SJCRH30 (cell line): ENCODE results near the gene AMN. TPM values are rescaled to one million over a fixed set of nuclear protein-coding genes. Genes with fewer than 3 reads are reported as not detected.

Experiments
- DNase-seq, 2 experiments: peaks; one replicate each; pipeline ENCODE4 v3.0.0-alpha.2; 2015 to 2020
- H3K27ac ChIP-seq: fragments of 250-450 bp; sonication (Bioruptor Pico); 2 replicates; pipeline ENCODE4 v1.5.1; 2020; ENCODE audit warnings: mild to moderate bottlenecking, moderate library complexity
- H3K27me3 ChIP-seq: fragments of 250-450 bp; sonication (Bioruptor Pico); 2 replicates; pipeline ENCODE4 v1.5.1; 2020; ENCODE audit warnings: mild to moderate bottlenecking, moderate library complexity
- H3K36me3 ChIP-seq: fragments of 250-450 bp; sonication (Bioruptor Pico); 2 replicates; pipeline ENCODE4 v1.5.1; 2020; ENCODE audit warnings: mild to moderate bottlenecking, moderate library complexity
- H3K4me1 ChIP-seq: fragments of 250-450 bp; sonication (Bioruptor Pico); 2 replicates; pipeline ENCODE4 v1.5.1; 2020; ENCODE audit warnings: mild to moderate bottlenecking, moderate library complexity
- H3K4me3 ChIP-seq: fragments of 250-450 bp; sonication (Bioruptor Pico); 2 replicates; pipeline ENCODE4 v1.5.1; 2020; ENCODE audit warnings: mild to moderate bottlenecking, moderate library complexity
- H3K9me3 ChIP-seq: fragments of 250-450 bp; sonication (Bioruptor Pico); replicated peaks from 2 replicates; pipeline ENCODE4 v1.5.1; 2020; ENCODE audit warnings: mild to moderate bottlenecking, moderate library complexity
- total RNA-seq: library from RNA; depleted of rRNA; stranded (reverse); fragments of >200 nt; shearing (Covaris generic); gene quantifications from 2 replicates; pipeline ENCODE4 v1.2.3, GENCODE V29; 2014

AMN gene
- total RNA-seq, 1 experiment from 2014 or later, result not detected

- Histone ChIP-seq H3K9me3 (no peaks in the 10 kb centered on the region), H3K27ac (no peak overlapping the region), H3K4me3 (no peak overlapping the region), H3K27me3 (no peaks in the 10 kb centered on the region), H3K4me1 (no peaks in the 10 kb centered on the region), H3K36me3 (peaks cover 2% of the 10 kb centered on the region; the same call in 1 of the 2 replicates)
- no peak for DNase-seq
Measured at GRCh38 chr14:102937331-102938175, 15.1 kb downstream of the AMN start.

GRCh38 chr14:102938191-102938590 is 15.7 kb downstream of the AMN start:
- H3K27ac ChIP-seq, result no peak overlapping the region
- DNase-seq, result no peak
- no peaks in the 10 kb centered on the region for H3K4me1 ChIP-seq
- H3K36me3 ChIP-seq, result peaks cover 2% of the 10 kb centered on the region; the same call in 1 of the 2 replicates
- H3K9me3 ChIP-seq, result no peaks in the 10 kb centered on the region
- no peak overlapping the region for H3K4me3 ChIP-seq
- H3K27me3 ChIP-seq, result no peaks in the 10 kb centered on the region

GRCh38 chr14:102939329-102939728 is 16.9 kb downstream of the AMN start:
- H3K4me3 ChIP-seq, result no peak overlapping the region
- no peak overlapping the region for H3K27ac ChIP-seq
- no peaks in the 10 kb centered on the region for H3K4me1 ChIP-seq
- H3K9me3 ChIP-seq, result no peaks in the 10 kb centered on the region
- H3K27me3 ChIP-seq, result no peaks in the 10 kb centered on the region
- 0 out of 2 replicates have a peak, but pooled peaks cover 4% of the 10 kb centered on the region for H3K36me3 ChIP-seq
- no peak for DNase-seq

GRCh38 chr14:102939820-102940561 is 17.5 kb downstream of the AMN start:
- no peaks in the 10 kb centered on the region for H3K27me3 ChIP-seq
- DNase-seq, result no peak
- H3K4me3 ChIP-seq, result no peak overlapping the region
- H3K9me3 ChIP-seq, result no peaks in the 10 kb centered on the region
- H3K4me1 ChIP-seq, result no peaks in the 10 kb centered on the region
- H3K36me3 ChIP-seq, result 0 out of 2 replicates have a peak, but pooled peaks cover 4% of the 10 kb centered on the region
- no peak overlapping the region for H3K27ac ChIP-seq

GRCh38 chr14:102940729-102941362 is 18.4 kb downstream of the AMN start:
- H3K9me3 ChIP-seq, result no peaks in the 10 kb centered on the region
- no peak for DNase-seq
- no peak overlapping the region for H3K27ac ChIP-seq
- H3K27me3 ChIP-seq, result no peaks in the 10 kb centered on the region
- peaks cover 8% of the 10 kb centered on the region; the same call in 1 of the 2 replicates for H3K36me3 ChIP-seq
- no peaks in the 10 kb centered on the region for H3K4me1 ChIP-seq
- no peak overlapping the region for H3K4me3 ChIP-seq

GRCh38 chr14:102941419-102942011 is 19.1 kb downstream of the AMN start:
- Histone ChIP-seq H3K27ac (no peak overlapping the region), H3K36me3 (peaks cover 8% of the 10 kb centered on the region; the same call in 1 of the 2 replicates), H3K4me3 (no peak overlapping the region), H3K4me1 (no peaks in the 10 kb centered on the region), H3K27me3 (no peaks in the 10 kb centered on the region), H3K9me3 (no peaks in the 10 kb centered on the region)
- no peak for DNase-seq

- Histone ChIP-seq H3K4me3 (no peak overlapping the region), H3K4me1 (no peaks in the 10 kb centered on the region), H3K27me3 (no peaks in the 10 kb centered on the region), H3K9me3 (no peaks in the 10 kb centered on the region), H3K36me3 (peaks cover 11% of the 10 kb centered on the region; the same call in 1 of the 2 replicates), H3K27ac (no peak overlapping the region)
- DNase-seq, result no peak
Measured at GRCh38 chr14:102942069-102942468, 19.6 kb downstream of the AMN start.

- Histone ChIP-seq H3K4me1 (no peaks in the 10 kb centered on the region), H3K27me3 (no peaks in the 10 kb centered on the region), H3K4me3 (no peak overlapping the region), H3K9me3 (no peaks in the 10 kb centered on the region), H3K36me3 (peaks cover 16% of the 10 kb centered on the region; the same call in 1 of the 2 replicates), H3K27ac (no peak overlapping the region)
- no peak for DNase-seq
Measured at GRCh38 chr14:102943454-102943853, 21.0 kb downstream of the AMN start.

GRCh38 chr14:102943979-102944378 is 21.5 kb downstream of the AMN start:
- Histone ChIP-seq H3K36me3 (peaks cover 19% of the 10 kb centered on the region; the same call in 1 of the 2 replicates), H3K4me3 (no peak overlapping the region), H3K27ac (no peak overlapping the region), H3K9me3 (no peaks in the 10 kb centered on the region), H3K27me3 (no peaks in the 10 kb centered on the region), H3K4me1 (0 out of 2 replicates have a peak, but pooled peaks cover 3% of the 10 kb centered on the region)
- DNase-seq, result no peak

GRCh38 chr14:102944448-102945330 is 22.2 kb downstream of the AMN start:
- H3K27ac ChIP-seq, result no peak overlapping the region
- 0 out of 2 replicates have a peak, but pooled peaks cover 5% of the 10 kb centered on the region for H3K4me1 ChIP-seq
- peaks cover 19% of the 10 kb centered on the region; the same call in 1 of the 2 replicates for H3K36me3 ChIP-seq
- no peaks in the 10 kb centered on the region for H3K27me3 ChIP-seq
- H3K9me3 ChIP-seq, result no peaks in the 10 kb centered on the region
- no peak for DNase-seq
- H3K4me3 ChIP-seq, result no peak overlapping the region

GRCh38 chr14:102945346-102946130 is 23.1 kb downstream of the AMN start:
- H3K4me1 ChIP-seq, result 0 out of 2 replicates have a peak, but pooled peaks cover 5% of the 10 kb centered on the region
- no peak overlapping the region for H3K27ac ChIP-seq
- no peak for DNase-seq
- H3K4me3 ChIP-seq, result no peak overlapping the region
- no peaks in the 10 kb centered on the region for H3K9me3 ChIP-seq
- H3K36me3 ChIP-seq, result peaks cover 23% of the 10 kb centered on the region; the same call in 1 of the 2 replicates
- H3K27me3 ChIP-seq, result no peaks in the 10 kb centered on the region

GRCh38 chr14:102947321-102948103 is 25.0 kb downstream of the AMN start:
- Histone ChIP-seq H3K36me3 (peaks cover 23% of the 10 kb centered on the region; the same call in 1 of the 2 replicates), H3K27me3 (no peaks in the 10 kb centered on the region), H3K4me3 (no peak overlapping the region), H3K27ac (no peak overlapping the region), H3K4me1 (peaks cover 19% of the 10 kb centered on the region), H3K9me3 (no peaks in the 10 kb centered on the region)
- DNase-seq, result no peak
